CD8-positive, alpha-beta memory T cell (primary cell): Measurements from ENCODE around the gene PDCD6IP. TPM values are rescaled to one million over a fixed set of nuclear protein-coding genes. Genes with fewer than 3 reads are reported as not detected.
A peak's percentile ranks its signal among the peaks of the same experiment; 100 is the strongest.

Experiments
- CTCF ChIA-PET: fragments of 350-600 bp; sonication (Branson Sonifier 250); formaldehyde crosslinking; loops from one replicate; lab custom pipeline; 2021; ENCODE audit warnings: antibody characterized with exemption; lab: Charles Lee
- POLR2A ChIA-PET: fragments of 350-600 bp; sonication (Branson Sonifier 250); formaldehyde crosslinking; loops from one replicate; lab custom pipeline; 2021; ENCODE audit warnings: antibody characterized with exemption; lab: Charles Lee
- DNase-seq, 5 donors: peaks; one replicate each; pipeline versions ENCODE4 v3.0.0 to v3.0.0-alpha.2; 2020 to 2022; ENCODE audit warnings: mixed read lengths in 1 of 5
- H3K27ac ChIP-seq: one replicate; pipeline ENCODE4 v1.7.0; 2013; ENCODE audit warnings: low read depth, mild to moderate bottlenecking, low read length, moderate library complexity
- H3K27me3 ChIP-seq: 2 replicates; pipeline ENCODE4 v1.7.0; 2013; ENCODE audit warnings: low read length, mild to moderate bottlenecking; ENCODE audit not compliant: insufficient read depth, poor library complexity, severe bottlenecking
- H3K36me3 ChIP-seq: 2 replicates; pipeline ENCODE4 v1.7.0; 2013; ENCODE audit warnings: mild to moderate bottlenecking, low read length, moderate library complexity; ENCODE audit not compliant: insufficient read depth
- H3K4me1 ChIP-seq: 2 replicates; pipeline ENCODE4 v1.7.0; 2013; ENCODE audit warnings: mild to moderate bottlenecking, low read length, moderate library complexity; ENCODE audit not compliant: insufficient read depth
- H3K4me3 ChIP-seq: 2 replicates; pipeline ENCODE4 v1.7.0; 2013; ENCODE audit warnings: mild to moderate bottlenecking, low read length
- H3K9me3 ChIP-seq: 2 replicates; pipeline ENCODE4 v1.7.0; 2013; ENCODE audit warnings: mild to moderate bottlenecking, low read length
- H3K27ac Mint-ChIP-seq, 8 donors: one replicate each; pipeline ENCODE4 v1.8.0; 2020 to 2021; ENCODE audit warnings: mixed read lengths in 8 of 8, mild to moderate bottlenecking in 6 of 8, inconsistent platforms in 3 of 8, moderate library complexity in 3 of 8
- H3K27me3 Mint-ChIP-seq, 2 donors: one replicate each; pipeline ENCODE4 v1.8.0; 2020 to 2021; ENCODE audit warnings: mixed read lengths in 2 of 2, mild to moderate bottlenecking in 1 of 2, moderate library complexity in 1 of 2
- H3K36me3 Mint-ChIP-seq, 3 donors: one replicate each; pipeline ENCODE4 v1.8.0; 2020 to 2021; ENCODE audit warnings: mixed read lengths in 3 of 3, inconsistent platforms in 1 of 3, mild to moderate bottlenecking in 1 of 3
- H3K4me1 Mint-ChIP-seq, 3 donors: one replicate each; pipeline ENCODE4 v1.8.0; 2020 to 2021; ENCODE audit warnings: mixed read lengths in 3 of 3, inconsistent platforms in 1 of 3, mild to moderate bottlenecking in 1 of 3
- H3K4me3 Mint-ChIP-seq, 7 donors: one replicate each; pipeline ENCODE4 v1.8.0; 2020 to 2021; ENCODE audit warnings: mixed read lengths in 7 of 7, mild to moderate bottlenecking in 6 of 7, moderate library complexity in 4 of 7, inconsistent platforms in 2 of 7
- H3K9me3 Mint-ChIP-seq, 5 donors: one replicate each; pipeline ENCODE4 v1.8.0; 2020 to 2022; ENCODE audit warnings: mixed read lengths in 5 of 5, mild to moderate bottlenecking in 3 of 5, moderate library complexity in 2 of 5, inconsistent platforms in 1 of 5
- polyA plus RNA-seq: library from polyadenylated mRNA; unstranded; fragments of 300-500 nt; fragmentation: Illumina TruSeq; gene quantifications from one replicate; pipeline ENCODE4 v1.2.3, GENCODE V29; 2021
- total RNA-seq, 2 experiments: library from RNA; stranded (reverse); gene quantifications; one replicate each; pipeline ENCODE4 v1.2.3, GENCODE V29; 2021

PDCD6IP gene
- total and polyA plus RNA-seq, 3 experiments from 2014 or later, result 71.4 to 163 (median 162) TPM

- Histone ChIP-seq H3K4me1 (no peaks in the 10 kb centered on the region), H3K36me3 (no peaks in the 10 kb centered on the region), H3K27me3 (no peaks in the 10 kb centered on the region), H3K27ac (no peak overlapping the region), H3K9me3 (no peaks in the 10 kb centered on the region), H3K4me3 (no peak overlapping the region)
- POLR2A ChIA-PET, result no interaction called here
- no peaks in the 10 kb centered on the region for H3K9me3 Mint-ChIP-seq
- no peaks in the 10 kb centered on the region for H3K4me1 Mint-ChIP-seq
- CTCF ChIA-PET, result no interaction called here
- no peak overlapping the region for H3K27ac Mint-ChIP-seq
- no peak overlapping the region for H3K4me3 Mint-ChIP-seq
- peaks cover 0 to 3% of the 10 kb centered on the region in 2 donors for H3K27me3 Mint-ChIP-seq
- DNase-seq, result no peak
- no peaks in the 10 kb centered on the region for H3K36me3 Mint-ChIP-seq
Measured at GRCh38 chr3:33898901-33899300, 100.5 kb downstream of the PDCD6IP start.

GRCh38 chr3:33900440-33900808 is 102.0 kb downstream of the PDCD6IP start:
- Histone ChIP-seq H3K4me1 (no peaks in the 10 kb centered on the region), H3K36me3 (no peaks in the 10 kb centered on the region), H3K4me3 (no peak overlapping the region), H3K9me3 (no peaks in the 10 kb centered on the region), H3K27me3 (no peaks in the 10 kb centered on the region), H3K27ac (peak overlapping the region; percentile 62)
- Mint-ChIP-seq H3K9me3 (no peaks in the 10 kb centered on the region), H3K27ac (no peak overlapping the region), H3K4me3 (no peak overlapping the region), H3K4me1 (no peaks in the 10 kb centered on the region), H3K36me3 (no peaks in the 10 kb centered on the region), H3K27me3 (peaks cover 0 to 3% of the 10 kb centered on the region in 2 donors)
- ChIA-PET POLR2A (no interaction called here), CTCF (no interaction called here)
- no peak for DNase-seq

DNA sequence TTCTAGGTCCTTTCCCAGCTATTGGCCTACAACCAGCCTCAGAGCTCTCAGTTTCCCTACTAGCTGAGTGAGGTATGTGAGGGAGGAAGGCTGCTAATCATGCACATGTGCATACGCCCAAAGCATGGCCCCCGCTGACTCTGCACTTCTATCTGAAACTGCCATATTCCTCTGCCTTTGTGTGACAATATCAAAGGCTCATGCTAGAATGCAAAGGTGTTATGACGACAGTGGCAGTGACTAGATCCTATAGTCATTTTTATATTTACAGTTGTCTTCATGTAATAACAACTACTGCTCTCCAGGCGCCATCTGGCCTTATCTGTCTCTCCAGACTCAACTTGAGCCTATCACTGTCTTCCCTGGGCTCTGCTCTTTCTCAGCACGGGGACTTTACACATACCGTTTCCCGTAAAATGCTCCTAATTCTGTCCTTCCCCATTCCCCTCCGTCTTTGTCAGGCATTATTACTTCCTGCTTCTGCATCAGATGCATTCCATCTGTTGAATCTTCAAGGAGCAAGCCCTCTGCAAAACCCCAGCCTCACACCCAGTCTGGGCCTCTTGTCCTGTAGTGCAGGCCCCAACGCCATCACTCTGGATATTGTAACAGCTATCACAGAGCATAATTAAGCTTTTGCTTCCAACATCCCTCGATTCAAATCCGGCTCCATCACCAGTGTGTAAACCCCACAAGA is 102.5 kb downstream of the PDCD6IP start:
- ChIA-PET POLR2A (no interaction called here), CTCF (no interaction called here)
- no peak for DNase-seq
- peaks cover 0 to 3% of the 10 kb centered on the region in 2 donors for H3K27me3 Mint-ChIP-seq
- H3K27ac Mint-ChIP-seq, result no peak overlapping the region
- Histone ChIP-seq H3K27ac (peak overlapping the region; percentile 64), H3K27me3 (no peaks in the 10 kb centered on the region), H3K9me3 (no peaks in the 10 kb centered on the region), H3K4me1 (no peaks in the 10 kb centered on the region), H3K36me3 (no peaks in the 10 kb centered on the region), H3K4me3 (no peak overlapping the region)
- H3K9me3 Mint-ChIP-seq, result no peaks in the 10 kb centered on the region
- H3K4me3 Mint-ChIP-seq, result no peak overlapping the region
- H3K36me3 Mint-ChIP-seq, result no peaks in the 10 kb centered on the region
- no peaks in the 10 kb centered on the region for H3K4me1 Mint-ChIP-seq

DNA sequence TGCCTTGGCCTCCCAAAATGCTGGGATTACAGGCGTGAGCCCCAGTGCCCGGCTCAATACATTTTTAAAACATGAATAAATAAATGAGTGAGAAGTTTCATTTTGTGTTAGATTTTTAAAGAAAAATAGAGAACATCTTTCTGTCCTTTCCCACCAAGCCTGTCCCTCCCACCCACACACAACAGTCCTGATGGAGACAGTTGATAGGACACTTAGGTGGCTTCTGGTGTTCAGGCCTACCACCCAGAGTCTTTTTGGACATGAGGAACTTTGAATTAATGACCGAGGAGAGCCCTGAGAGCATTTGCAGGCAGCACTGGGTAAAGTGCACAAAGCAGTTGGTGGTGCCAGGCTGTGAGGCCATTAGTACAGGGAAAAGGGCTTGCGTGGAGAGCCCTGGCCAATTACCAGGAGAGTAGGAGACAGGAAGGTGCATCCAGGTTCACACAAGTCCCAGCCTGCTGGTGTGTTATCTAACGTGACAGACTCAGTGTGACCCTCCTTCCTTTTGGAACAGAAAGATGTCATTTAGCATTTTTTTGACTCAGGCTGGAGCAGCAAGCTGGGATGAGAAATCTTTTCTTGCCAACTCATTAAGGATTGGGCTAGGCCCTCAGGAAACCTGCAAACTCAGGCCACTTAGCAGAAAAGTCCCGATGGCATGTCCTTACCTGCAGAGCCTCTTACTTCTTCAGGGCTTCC is 103.6 kb downstream of the PDCD6IP start:
- Mint-ChIP-seq H3K9me3 (no peaks in the 10 kb centered on the region), H3K4me3 (no peak overlapping the region), H3K4me1 (no peaks in the 10 kb centered on the region), H3K36me3 (no peaks in the 10 kb centered on the region), H3K27me3 (peaks cover 2 to 3% of the 10 kb centered on the region in 2 donors), H3K27ac (no peak overlapping the region)
- no peaks in the 10 kb centered on the region for H3K4me1 ChIP-seq
- CTCF ChIA-PET, result no interaction called here
- no peak for DNase-seq
- H3K27ac ChIP-seq, result peak overlapping the region; percentile 64
- no peaks in the 10 kb centered on the region for H3K27me3 ChIP-seq
- no peaks in the 10 kb centered on the region for H3K9me3 ChIP-seq
- no peaks in the 10 kb centered on the region for H3K36me3 ChIP-seq
- POLR2A ChIA-PET, result no interaction called here
- no peak overlapping the region for H3K4me3 ChIP-seq

DNA sequence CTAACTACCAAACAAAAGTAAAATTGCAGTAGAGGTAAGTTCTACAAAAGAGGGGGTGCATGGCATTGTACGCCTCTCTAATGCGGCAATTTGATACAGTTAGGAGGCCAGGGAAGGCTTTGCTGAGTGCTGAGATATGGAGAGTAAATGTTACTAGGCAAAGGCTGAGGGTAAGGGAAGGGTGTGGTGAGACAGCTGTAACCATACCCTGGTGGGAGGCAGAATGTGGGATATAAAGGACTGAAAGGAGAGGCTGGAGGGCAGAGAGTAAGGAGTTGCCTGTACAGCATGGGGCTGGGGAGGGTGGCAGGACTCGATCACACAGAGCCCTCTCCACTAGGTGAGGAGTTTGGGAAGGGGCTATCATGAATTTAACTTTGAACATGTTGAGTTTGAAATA is 106.3 kb downstream of the PDCD6IP start:
- peak overlapping the region; percentile 25 for H3K27ac ChIP-seq
- Mint-ChIP-seq H3K36me3 (no peaks in the 10 kb centered on the region), H3K27ac (peak overlapping the region in 1 of 8 donors; percentile 41), H3K4me3 (no peak overlapping the region), H3K4me1 (no peaks in the 10 kb centered on the region), H3K9me3 (no peaks in the 10 kb centered on the region), H3K27me3 (peaks cover 0 to 3% of the 10 kb centered on the region in 2 donors)
- ChIA-PET POLR2A (no interaction called here), CTCF (no interaction called here)
- H3K9me3 ChIP-seq, result no peaks in the 10 kb centered on the region
- no peaks in the 10 kb centered on the region for H3K4me1 ChIP-seq
- H3K4me3 ChIP-seq, result no peak overlapping the region
- no peak for DNase-seq
- H3K36me3 ChIP-seq, result no peaks in the 10 kb centered on the region
- H3K27me3 ChIP-seq, result no peaks in the 10 kb centered on the region

GRCh38 chr3:33908250-33908851 is 109.9 kb downstream of the PDCD6IP start:
- no peak for DNase-seq
- Histone ChIP-seq H3K4me3 (no peak overlapping the region), H3K27me3 (no peaks in the 10 kb centered on the region), H3K27ac (no peak overlapping the region), H3K4me1 (no peaks in the 10 kb centered on the region), H3K9me3 (no peaks in the 10 kb centered on the region), H3K36me3 (no peaks in the 10 kb centered on the region)
- Mint-ChIP-seq H3K27me3 (peaks cover 0 to 3% of the 10 kb centered on the region in 2 donors), H3K27ac (no peak overlapping the region), H3K4me1 (no peaks in the 10 kb centered on the region), H3K4me3 (no peak overlapping the region), H3K9me3 (no peaks in the 10 kb centered on the region), H3K36me3 (no peaks in the 10 kb centered on the region)
- CTCF ChIA-PET, result no interaction called here
- POLR2A ChIA-PET, result no interaction called here

GRCh38 chr3:33909547-33909946 is 111.1 kb downstream of the PDCD6IP start:
- H3K27me3 Mint-ChIP-seq, result peaks cover 0 to 3% of the 10 kb centered on the region in 2 donors
- no peaks in the 10 kb centered on the region for H3K9me3 Mint-ChIP-seq
- POLR2A ChIA-PET, result no interaction called here
- DNase-seq, result no peak
- Histone ChIP-seq H3K27me3 (no peaks in the 10 kb centered on the region), H3K9me3 (no peaks in the 10 kb centered on the region), H3K27ac (no peak overlapping the region), H3K4me3 (no peak overlapping the region), H3K4me1 (no peaks in the 10 kb centered on the region), H3K36me3 (no peaks in the 10 kb centered on the region)
- no peak overlapping the region for H3K4me3 Mint-ChIP-seq
- CTCF ChIA-PET, result no interaction called here
- no peaks in the 10 kb centered on the region for H3K4me1 Mint-ChIP-seq
- no peaks in the 10 kb centered on the region for H3K36me3 Mint-ChIP-seq
- H3K27ac Mint-ChIP-seq, result no peak overlapping the region

DNA sequence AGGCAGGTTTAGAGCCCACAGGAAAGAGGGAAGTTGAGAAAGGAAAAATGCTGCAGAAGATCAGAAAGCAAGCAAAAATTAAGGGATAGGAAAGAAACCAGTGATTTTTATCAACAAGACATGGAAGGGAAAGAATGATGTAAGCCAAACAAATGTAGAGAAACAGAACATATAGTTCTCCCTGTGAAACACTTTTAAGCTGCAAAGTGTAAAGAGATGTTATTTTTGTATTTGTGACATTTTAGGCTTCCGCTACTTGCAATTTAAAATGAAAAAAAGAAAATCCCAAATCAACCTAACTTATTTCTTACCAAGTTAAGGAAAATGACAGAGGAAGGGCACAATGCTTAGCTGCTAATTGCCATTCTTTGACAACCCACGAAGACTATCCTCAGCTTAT is 111.6 kb downstream of the PDCD6IP start:
- Histone ChIP-seq H3K27me3 (no peaks in the 10 kb centered on the region), H3K9me3 (no peaks in the 10 kb centered on the region), H3K27ac (no peak overlapping the region), H3K4me1 (no peaks in the 10 kb centered on the region), H3K4me3 (no peak overlapping the region), H3K36me3 (no peaks in the 10 kb centered on the region)
- Mint-ChIP-seq H3K36me3 (no peaks in the 10 kb centered on the region), H3K4me1 (no peaks in the 10 kb centered on the region), H3K9me3 (no peaks in the 10 kb centered on the region), H3K27ac (no peak overlapping the region), H3K4me3 (no peak overlapping the region), H3K27me3 (peaks cover 0 to 3% of the 10 kb centered on the region in 2 donors)
- POLR2A ChIA-PET, result no interaction called here
- CTCF ChIA-PET, result no interaction called here
- no peak for DNase-seq
